ENCODE data around the gene ZNF219.
A peak's percentile ranks its signal among the peaks of the same experiment; 100 is the strongest.

Gene ZNF219

DNA sequence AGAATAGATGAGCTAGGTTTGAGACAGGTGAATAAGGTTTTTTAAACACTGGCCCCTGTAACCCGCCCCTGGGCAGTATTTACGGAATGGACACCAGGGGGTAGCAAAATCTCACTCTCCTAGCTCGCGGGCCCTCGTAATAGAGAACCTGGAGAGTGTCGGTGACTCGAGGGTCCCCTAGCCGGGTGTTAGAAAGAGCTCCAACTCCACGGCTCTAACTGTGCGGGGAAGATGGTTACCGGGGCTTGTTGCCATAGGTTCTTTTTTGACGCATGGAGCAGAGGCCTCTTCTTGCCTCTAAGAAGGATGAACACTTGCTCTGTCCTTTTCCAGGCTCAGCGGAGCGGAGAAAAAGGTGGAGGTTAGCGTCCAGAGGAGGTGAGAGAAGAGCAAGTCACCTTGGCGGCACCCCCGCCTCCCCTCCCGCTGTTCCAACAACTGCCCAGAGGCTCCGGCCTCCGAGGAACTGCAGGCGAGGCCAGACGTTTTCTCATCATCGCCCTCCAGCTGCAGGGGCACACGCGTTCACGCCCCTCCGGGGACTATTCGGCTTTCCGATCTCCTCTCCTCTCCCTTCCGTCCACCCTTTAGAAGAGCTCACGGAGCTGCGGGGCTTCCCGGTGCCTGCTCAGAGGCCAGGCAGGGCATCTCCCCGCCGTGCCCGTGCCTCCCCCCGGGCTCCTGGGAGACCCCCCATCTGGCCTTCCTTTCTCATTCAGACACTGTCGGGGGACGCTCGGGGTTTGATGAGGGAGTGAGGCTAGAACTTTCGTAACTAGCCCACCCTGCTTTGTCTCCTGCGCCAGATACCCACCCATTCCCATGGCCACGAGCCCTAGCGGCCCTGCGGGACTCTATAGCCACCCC lies 29.7 kb downstream of the ZNF219 start:
- DNase-seq (ENCODE audit: low read depth in 1 of 2, low spot score in 1 of 2) = peak; percentile 46 to 57
- TF ChIP-seq JUND (IDR thresholded peaks at IDR 0.05; ENCODE audit: low read depth) = no peak
- in situ Hi-C loops (cut with HindIII; ENCODE audit: low pct_unique_long_range_greater_than_20kb, low sequenced_read_pairs) = no loop called here

DNA sequence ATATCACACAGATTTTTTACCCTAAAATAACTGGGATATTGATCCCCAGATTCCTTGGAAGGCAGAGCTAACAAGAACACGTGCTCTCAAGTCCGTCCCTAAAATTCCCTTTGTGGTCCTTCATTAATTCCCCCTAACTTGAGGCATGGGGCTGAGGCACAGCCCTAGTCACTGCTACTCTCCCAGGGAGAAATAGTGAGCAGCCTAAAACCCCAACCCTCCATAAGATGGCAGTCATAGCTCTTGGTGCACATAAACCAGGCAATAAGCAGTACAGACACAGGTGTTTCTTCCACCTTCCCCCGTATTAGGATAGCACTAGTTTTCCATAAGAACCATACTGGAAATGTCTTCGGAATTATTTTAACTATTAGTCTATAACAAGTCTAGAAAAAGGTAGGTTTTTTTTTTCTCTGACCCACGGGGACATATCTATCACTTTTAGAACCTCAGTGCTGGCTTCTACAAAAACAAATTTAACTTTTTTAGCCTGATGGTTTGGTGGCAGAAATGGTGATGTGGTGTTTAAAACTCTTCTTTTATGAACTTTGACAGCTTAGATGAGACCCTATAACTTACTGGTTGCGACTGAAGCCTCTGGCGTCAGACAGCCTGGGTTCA lies 31.5 kb downstream of the ZNF219 start:
- no peak for TF ChIP-seq JUND (IDR thresholded peaks at IDR 0.05; ENCODE audit: low read depth)
- DNase-seq (ENCODE audit: low read depth in 1 of 2, low spot score in 1 of 2) = peak; percentile 53 to 62
- in situ Hi-C loops (cut with HindIII; ENCODE audit: low pct_unique_long_range_greater_than_20kb, low sequenced_read_pairs) = no loop called here

DNA sequence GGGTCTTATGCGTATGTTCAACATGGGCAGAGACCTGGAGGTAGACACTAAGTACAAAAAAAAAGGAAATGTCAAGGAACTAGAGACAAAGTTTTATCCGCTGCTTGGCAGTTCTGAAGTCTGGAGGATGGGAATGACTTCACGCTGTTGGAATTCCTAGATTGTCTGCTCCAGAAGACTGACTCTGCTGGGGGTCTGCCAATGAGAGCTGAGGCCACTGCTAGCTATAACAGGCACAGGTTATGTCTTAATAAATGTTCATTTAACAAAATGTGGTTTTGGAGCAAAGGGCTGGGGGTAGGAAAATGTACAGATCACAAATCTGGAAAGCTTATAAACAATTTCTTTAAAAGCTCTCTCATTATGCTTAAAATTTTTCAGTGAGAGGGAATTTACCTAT lies 35.0 kb downstream of the ZNF219 start:
- in situ Hi-C loops (cut with HindIII; ENCODE audit: low pct_unique_long_range_greater_than_20kb, low sequenced_read_pairs) = no loop called here
- DNase-seq (ENCODE audit: low read depth in 1 of 2, low spot score in 1 of 2) = no peak
- no peak for TF ChIP-seq JUND (IDR thresholded peaks at IDR 0.05; ENCODE audit: low read depth)

DNA sequence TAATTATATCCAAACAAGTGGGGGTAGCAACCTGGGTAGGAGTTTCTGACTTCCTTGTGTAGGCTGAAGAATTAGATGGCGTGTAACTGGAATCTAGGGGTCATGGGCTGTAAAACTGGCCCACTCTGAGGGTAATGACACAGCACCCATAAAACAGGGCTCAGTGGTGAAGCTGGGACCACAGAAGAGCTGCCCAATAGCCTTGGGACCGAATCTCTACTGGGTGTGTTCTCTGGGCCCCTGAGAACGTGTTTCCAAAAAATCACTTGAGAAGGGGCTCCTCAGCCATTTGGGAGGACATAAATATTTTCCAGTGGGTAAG lies 37.1 kb downstream of the ZNF219 start:
- in situ Hi-C loops (cut with HindIII; ENCODE audit: low pct_unique_long_range_greater_than_20kb, low sequenced_read_pairs) = no loop called here
- TF ChIP-seq JUND (IDR thresholded peaks at IDR 0.05; ENCODE audit: low read depth) = no peak
- no peak for DNase-seq (ENCODE audit: low read depth in 1 of 2, low spot score in 1 of 2)

GRCh38 chr14:21060614-21061346 lies 37.7 kb downstream of the ZNF219 start:
- in situ Hi-C loops (cut with HindIII; ENCODE audit: low pct_unique_long_range_greater_than_20kb, low sequenced_read_pairs) = no loop called here
- no peak for TF ChIP-seq JUND (IDR thresholded peaks at IDR 0.05; ENCODE audit: low read depth)
- no peak for DNase-seq (ENCODE audit: low read depth in 1 of 2, low spot score in 1 of 2)

GRCh38 chr14:21059842-21060613 lies 38.4 kb downstream of the ZNF219 start:
- in situ Hi-C loops (cut with HindIII; ENCODE audit: low pct_unique_long_range_greater_than_20kb, low sequenced_read_pairs) = no loop called here
- no peak for DNase-seq (ENCODE audit: low read depth in 1 of 2, low spot score in 1 of 2)

GRCh38 chr14:21058903-21059302 lies 39.6 kb downstream of the ZNF219 start:
- no peak for TF ChIP-seq JUND (IDR thresholded peaks at IDR 0.05; ENCODE audit: low read depth)
- DNase-seq (ENCODE audit: low read depth in 1 of 2, low spot score in 1 of 2) = no peak
- in situ Hi-C loops (cut with HindIII; ENCODE audit: low pct_unique_long_range_greater_than_20kb, low sequenced_read_pairs) = no loop called here

More at GRCh38 chr14:21059842-21060613, 38.4 kb downstream of the ZNF219 start:
- no peak for TF ChIP-seq JUND (IDR thresholded peaks at IDR 0.05; ENCODE audit: low read depth)

DNA sequence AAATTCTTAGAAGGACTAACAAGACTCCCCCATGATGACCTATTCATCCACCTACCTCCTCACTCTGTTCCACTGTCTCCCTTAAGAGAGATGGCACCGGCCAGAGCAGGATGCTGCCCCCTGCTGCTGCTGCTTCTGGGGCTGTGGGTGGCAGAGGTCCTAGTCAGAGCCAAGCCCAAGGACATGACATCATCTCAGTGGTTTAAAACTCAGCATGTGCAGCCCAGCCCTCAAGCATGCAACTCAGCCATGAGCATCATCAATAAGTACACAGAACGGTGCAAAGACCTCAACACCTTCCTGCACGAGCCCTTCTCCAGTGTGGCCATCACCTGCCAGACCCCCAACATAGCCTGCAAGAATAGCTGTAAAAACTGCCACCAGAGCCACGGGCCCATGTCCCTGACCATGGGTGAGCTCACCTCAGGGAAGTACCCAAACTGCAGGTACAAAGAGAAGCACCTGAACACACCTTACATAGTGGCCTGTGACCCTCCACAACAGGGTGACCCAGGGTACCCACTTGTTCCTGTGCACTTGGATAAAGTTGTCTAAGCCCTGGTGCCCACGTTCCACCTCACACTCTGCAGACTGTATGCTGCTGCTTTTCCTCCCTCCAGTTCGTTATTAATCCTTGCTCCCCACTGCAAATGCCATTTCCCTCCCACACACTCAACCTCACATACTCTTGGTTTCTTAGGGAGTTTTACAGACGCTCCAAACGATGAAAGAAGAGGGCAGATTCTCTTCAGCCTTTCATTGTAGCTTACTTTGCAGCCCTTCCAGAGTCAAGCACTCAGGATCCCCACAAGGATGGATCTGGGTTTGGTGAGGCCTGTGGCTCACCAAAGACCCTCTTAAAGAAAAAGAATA lies 40.4 kb downstream of the ZNF219 start, which contains the start of gene RNASE8:
Gene RNASE8, plus strand, starts transcription at position 20 of the 873 bp plus-strand sequence. Its CDS starts 71 bp downstream, at position 91.
- no peak for DNase-seq (ENCODE audit: low read depth in 1 of 2, low spot score in 1 of 2)
- no peak for TF ChIP-seq JUND (IDR thresholded peaks at IDR 0.05; ENCODE audit: low read depth)
- in situ Hi-C loops (cut with HindIII; ENCODE audit: low pct_unique_long_range_greater_than_20kb, low sequenced_read_pairs) = no loop called here

DNA sequence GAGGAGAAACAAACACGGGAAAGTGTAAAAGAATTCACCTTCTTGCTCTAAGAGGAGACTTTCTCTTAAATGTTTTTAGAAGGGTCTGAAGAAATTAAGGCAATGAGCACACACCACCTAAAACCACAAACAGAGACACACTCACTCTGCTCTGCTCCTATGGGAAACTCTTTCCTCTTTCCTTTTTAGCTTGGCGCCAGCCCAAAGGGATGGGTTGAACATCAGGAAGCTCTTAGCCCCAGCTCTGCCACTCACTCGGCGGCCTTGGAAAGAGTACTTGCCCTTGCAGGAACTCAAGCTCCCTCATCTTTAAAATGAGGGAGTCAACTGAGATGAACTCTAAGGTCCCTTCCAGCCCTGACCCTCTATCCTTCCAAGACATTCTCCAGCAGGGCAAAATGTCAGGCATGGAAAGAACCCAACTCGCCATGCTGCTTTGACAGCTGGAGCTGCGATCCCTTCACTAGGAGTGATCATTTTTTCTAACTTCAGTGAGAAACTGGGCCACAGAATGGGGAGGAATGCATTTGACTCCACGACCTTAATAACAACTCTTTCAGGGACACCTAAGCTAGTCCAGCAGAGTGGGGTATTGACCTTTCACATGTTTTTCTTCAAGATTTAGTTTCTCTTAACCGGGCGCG lies 41.8 kb downstream of the ZNF219 start:
- DNase-seq (ENCODE audit: low read depth in 1 of 2, low spot score in 1 of 2) = no peak
- in situ Hi-C loops (cut with HindIII; ENCODE audit: low pct_unique_long_range_greater_than_20kb, low sequenced_read_pairs) = no loop called here
- no peak for TF ChIP-seq JUND (IDR thresholded peaks at IDR 0.05; ENCODE audit: low read depth)

DNA sequence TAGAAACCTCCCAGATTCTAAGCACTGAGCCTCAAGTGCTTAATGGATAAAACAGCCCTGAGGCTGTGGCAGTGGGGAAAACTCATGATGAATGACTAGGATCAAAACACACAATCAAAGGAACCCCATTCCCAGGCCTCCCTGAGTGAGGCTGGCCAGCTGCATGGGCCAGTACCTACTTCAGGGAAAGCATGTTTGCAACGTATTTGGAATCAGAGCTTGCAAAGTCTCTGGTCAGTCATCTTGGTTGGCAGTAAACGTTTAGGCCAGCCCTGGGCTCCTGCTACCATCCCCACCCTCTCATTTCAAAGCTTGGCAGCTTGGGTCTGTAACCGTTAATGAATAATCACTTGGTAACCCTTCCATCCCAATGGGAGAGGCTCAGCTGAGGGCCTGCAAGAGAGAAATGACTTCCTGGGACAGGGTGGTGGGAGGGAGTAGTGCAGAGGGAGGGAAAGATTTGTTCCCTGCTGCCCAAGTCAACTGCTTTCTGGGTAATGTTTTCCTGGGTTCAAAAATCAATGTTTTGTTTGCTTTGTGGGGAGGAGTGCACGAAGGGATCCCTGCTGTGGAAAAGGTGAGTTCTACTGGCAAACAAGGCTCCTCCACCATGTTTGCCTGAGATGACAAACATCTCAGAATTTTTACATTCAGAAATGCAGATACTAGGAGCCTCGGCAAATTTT lies 42.9 kb downstream of the ZNF219 start:
- no peak for TF ChIP-seq JUND (IDR thresholded peaks at IDR 0.05; ENCODE audit: low read depth)
- no peak for DNase-seq (ENCODE audit: low read depth in 1 of 2, low spot score in 1 of 2)

DNA sequence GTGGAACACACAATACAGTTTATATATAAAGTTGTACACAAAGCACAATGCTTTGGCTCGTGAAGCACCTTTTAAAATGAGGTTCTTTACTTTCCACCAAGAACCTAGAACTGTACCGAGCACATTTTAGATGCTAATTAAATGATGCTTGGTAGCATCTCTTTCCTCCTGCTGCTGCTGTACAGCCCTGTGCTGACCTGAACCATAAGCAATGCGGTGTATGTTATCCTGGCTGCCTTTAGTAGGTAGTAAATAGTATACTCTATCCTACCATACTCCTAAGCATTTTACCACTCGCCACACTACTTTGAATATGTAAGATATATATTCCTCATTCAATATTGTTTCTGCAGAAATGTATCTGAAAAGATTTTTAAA lies 43.7 kb downstream of the ZNF219 start:
- no peak for DNase-seq (ENCODE audit: low read depth in 1 of 2, low spot score in 1 of 2)
- TF ChIP-seq JUND (IDR thresholded peaks at IDR 0.05; ENCODE audit: low read depth) = no peak
- in situ Hi-C loops (cut with HindIII; ENCODE audit: low pct_unique_long_range_greater_than_20kb, low sequenced_read_pairs) = no loop called here

More for the DNA sequence above, 42.9 kb downstream of the ZNF219 start:
- in situ Hi-C loops (cut with HindIII; ENCODE audit: low pct_unique_long_range_greater_than_20kb, low sequenced_read_pairs) = no loop called here
